ENCODE data around the gene CDH7.

The CDH7 gene

GRCh38 chr18:65768120-65768778 lies 17.4 kb downstream of the CDH7 start:
- DNase-seq (ENCODE audit: low read depth): no peak

- DNase-seq (ENCODE audit: low read depth): no peak
Measured at GRCh38 chr18:65769652-65770051, 18.8 kb downstream of the CDH7 start.

GRCh38 chr18:65786474-65786873 lies 35.7 kb downstream of the CDH7 start:
- DNase-seq (ENCODE audit: low read depth): no peak

GRCh38 chr18:65788373-65788772 lies 37.6 kb downstream of the CDH7 start:
- no peak for DNase-seq (ENCODE audit: low read depth)

- DNase-seq (ENCODE audit: low read depth): no peak
Measured at GRCh38 chr18:65790604-65791003, 39.8 kb downstream of the CDH7 start.

- no peak for DNase-seq (ENCODE audit: low read depth)
Measured at GRCh38 chr18:65791719-65792118, 40.9 kb downstream of the CDH7 start.

- no peak for DNase-seq (ENCODE audit: low read depth)
Measured at GRCh38 chr18:65792456-65793074, 41.8 kb downstream of the CDH7 start.

GRCh38 chr18:65808759-65809158 lies 57.9 kb downstream of the CDH7 start:
- DNase-seq (ENCODE audit: low read depth): no peak

- DNase-seq (ENCODE audit: low read depth): no peak
Measured at GRCh38 chr18:65811307-65811706, 60.5 kb downstream of the CDH7 start.

GRCh38 chr18:65815506-65815905 lies 64.7 kb downstream of the CDH7 start:
- no peak for DNase-seq (ENCODE audit: low read depth)

GRCh38 chr18:65817178-65817577 lies 66.4 kb downstream of the CDH7 start:
- DNase-seq (ENCODE audit: low read depth): no peak

- DNase-seq (ENCODE audit: low read depth): no peak
Measured at GRCh38 chr18:65821911-65822310, 71.1 kb downstream of the CDH7 start.

- no peak for DNase-seq (ENCODE audit: low read depth)
Measured at GRCh38 chr18:65822826-65823225, 72.0 kb downstream of the CDH7 start.

GRCh38 chr18:65827444-65827843 lies 76.6 kb downstream of the CDH7 start:
- DNase-seq (ENCODE audit: low read depth): no peak

- no peak for DNase-seq (ENCODE audit: low read depth)
Measured at GRCh38 chr18:65835881-65836280, 85.1 kb downstream of the CDH7 start.

GRCh38 chr18:65846107-65846506 lies 95.3 kb downstream of the CDH7 start:
- no peak for DNase-seq (ENCODE audit: low read depth)

- no peak for DNase-seq (ENCODE audit: low read depth)
Measured at GRCh38 chr18:65852273-65852672, 101.5 kb downstream of the CDH7 start.

GRCh38 chr18:65859075-65859474 lies 108.3 kb downstream of the CDH7 start:
- DNase-seq (ENCODE audit: low read depth): no peak

GRCh38 chr18:65869527-65869926 lies 118.7 kb downstream of the CDH7 start:
- no peak for DNase-seq (ENCODE audit: low read depth)

GRCh38 chr18:65876310-65876709 lies 125.5 kb downstream of the CDH7 start:
- no peak for DNase-seq (ENCODE audit: low read depth)

GRCh38 chr18:65897292-65897691 lies 146.5 kb downstream of the CDH7 start:
- DNase-seq (ENCODE audit: low read depth): no peak

GRCh38 chr18:65901522-65901921 lies 150.7 kb downstream of the CDH7 start:
- no peak for DNase-seq (ENCODE audit: low read depth)

- DNase-seq (ENCODE audit: low read depth): no peak
Measured at GRCh38 chr18:65906621-65907034, 155.8 kb downstream of the CDH7 start.

- no peak for DNase-seq (ENCODE audit: low read depth)
Measured at GRCh38 chr18:65907281-65907680, 156.5 kb downstream of the CDH7 start.

Data from T follicular helper cell (primary cell).